Rectal smooth muscle tissue (tissue), 1 donor: Measurements from ENCODE around the gene SAMD1.

Experiments
- H3K27ac ChIP-seq: one replicate; pipeline ENCODE4 v1.7.0; 2013; ENCODE audit warnings: low read depth, low read length, inconsistent platforms
- H3K27me3 ChIP-seq: one replicate; pipeline ENCODE4 v1.7.0; 2013; ENCODE audit warnings: low read length; ENCODE audit not compliant: control insufficient read depth, insufficient read depth
- H3K36me3 ChIP-seq: one replicate; pipeline ENCODE4 v1.7.0; 2013; ENCODE audit warnings: low read length; ENCODE audit not compliant: control insufficient read depth, insufficient read depth
- H3K4me1 ChIP-seq: one replicate; pipeline ENCODE4 v1.7.0; 2013; ENCODE audit warnings: low read length; ENCODE audit not compliant: control insufficient read depth, insufficient read depth
- H3K4me3 ChIP-seq: one replicate; pipeline ENCODE4 v1.7.0; 2013; ENCODE audit warnings: low read length
- H3K9ac ChIP-seq: one replicate; pipeline ENCODE4 v1.7.0; 2013; ENCODE audit warnings: low read length

Gene SAMD1

DNA sequence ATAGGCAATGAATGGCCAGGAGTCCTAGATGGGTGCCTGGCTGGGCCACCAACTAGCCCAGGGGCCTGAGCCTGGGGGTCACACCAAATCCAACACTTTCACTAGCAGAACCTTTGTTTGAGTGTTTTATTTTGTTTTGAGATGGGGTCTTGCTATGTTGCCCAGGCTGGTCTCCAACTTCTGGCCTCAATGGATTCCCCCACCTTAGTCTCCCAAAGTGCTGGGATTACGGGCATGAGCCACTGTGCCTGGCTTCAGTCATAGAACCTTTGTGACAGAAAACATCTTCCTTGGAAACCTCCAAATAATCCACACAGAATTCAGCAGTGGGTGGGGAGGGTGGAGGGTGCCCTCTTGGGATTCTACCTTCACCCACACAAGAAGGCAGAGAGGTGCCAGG lies 20.9 kb upstream of the SAMD1 start:
- no peak overlapping the region for H3K4me3 ChIP-seq
- no peak overlapping the region for H3K27ac ChIP-seq
- H3K36me3 ChIP-seq, result peaks cover 2% of the 10 kb centered on the region
- H3K4me1 ChIP-seq, result peaks cover 29% of the 10 kb centered on the region
- no peaks in the 10 kb centered on the region for H3K27me3 ChIP-seq
- H3K9ac ChIP-seq, result no peak overlapping the region

DNA sequence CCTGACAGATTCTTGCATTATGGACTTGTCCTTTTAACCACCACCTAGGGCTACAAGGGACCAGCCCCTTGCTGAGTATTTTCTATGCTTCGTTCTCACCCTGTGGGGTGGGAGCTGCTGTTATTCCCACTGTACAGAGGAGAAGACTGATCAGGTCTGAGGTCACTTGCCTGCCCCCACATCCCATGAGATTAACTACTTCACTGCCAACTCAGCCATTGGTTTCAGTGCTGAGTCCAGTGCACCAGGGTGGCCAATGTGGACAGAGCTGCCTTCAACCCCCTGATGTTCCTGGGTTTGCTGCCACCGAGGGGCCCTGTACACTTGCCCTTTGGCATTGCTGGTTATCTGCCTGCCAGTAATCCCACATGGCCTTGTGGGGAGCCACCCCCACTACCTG lies 20.1 kb upstream of the SAMD1 start:
- Histone ChIP-seq H3K9ac (no peak overlapping the region), H3K4me1 (peaks cover 22% of the 10 kb centered on the region), H3K4me3 (no peak overlapping the region), H3K27me3 (no peaks in the 10 kb centered on the region), H3K36me3 (peaks cover 7% of the 10 kb centered on the region), H3K27ac (no peak overlapping the region)

DNA sequence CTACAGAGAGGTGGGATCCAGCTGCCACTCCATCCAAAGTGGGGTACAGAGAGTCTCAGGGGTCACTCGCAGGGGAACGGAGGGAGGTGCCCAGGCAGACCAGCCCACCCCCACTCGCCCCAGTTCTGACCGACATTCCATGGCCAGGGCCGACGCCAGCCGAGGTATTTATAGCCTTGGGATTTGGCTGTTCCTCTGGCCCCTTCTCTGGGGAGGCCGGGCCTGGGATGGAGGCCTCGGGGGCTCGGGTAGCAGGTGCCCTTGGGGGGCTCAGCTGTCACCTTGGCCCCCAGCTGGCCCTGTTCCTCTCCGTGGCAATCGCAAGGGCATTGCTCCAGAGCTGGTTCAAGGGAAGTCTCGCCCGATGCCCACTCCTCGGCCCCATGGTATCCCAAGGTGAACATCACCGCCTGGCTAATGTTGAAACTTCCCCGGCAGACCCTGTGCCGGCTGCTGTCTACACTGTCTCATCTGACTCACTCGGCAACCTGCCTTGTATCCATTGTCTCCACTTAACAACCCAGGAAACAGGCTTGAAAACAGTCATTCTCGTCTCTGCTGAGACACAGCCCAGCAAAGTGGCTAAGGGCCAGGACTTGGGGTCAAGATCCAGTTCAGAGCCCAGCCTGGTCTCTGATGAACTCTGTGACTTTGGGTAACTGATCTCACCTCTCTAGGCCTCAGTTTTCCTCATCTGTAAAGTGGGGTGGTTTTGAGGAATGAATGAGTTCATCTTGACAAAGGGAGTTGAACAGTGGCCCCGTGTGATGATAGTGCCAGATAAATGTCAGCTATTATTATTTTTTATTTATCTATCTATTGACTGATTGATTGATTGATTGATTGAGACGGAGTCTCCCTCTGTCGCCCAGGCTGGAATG lies 17.3 kb upstream of the SAMD1 start:
- H3K4me3 ChIP-seq, result no peak overlapping the region
- peaks cover 12% of the 10 kb centered on the region for H3K4me1 ChIP-seq
- H3K9ac ChIP-seq, result no peak overlapping the region
- H3K36me3 ChIP-seq, result peaks cover 10% of the 10 kb centered on the region
- peak overlapping the region; percentile 75 for H3K27ac ChIP-seq
- H3K27me3 ChIP-seq, result no peaks in the 10 kb centered on the region

DNA sequence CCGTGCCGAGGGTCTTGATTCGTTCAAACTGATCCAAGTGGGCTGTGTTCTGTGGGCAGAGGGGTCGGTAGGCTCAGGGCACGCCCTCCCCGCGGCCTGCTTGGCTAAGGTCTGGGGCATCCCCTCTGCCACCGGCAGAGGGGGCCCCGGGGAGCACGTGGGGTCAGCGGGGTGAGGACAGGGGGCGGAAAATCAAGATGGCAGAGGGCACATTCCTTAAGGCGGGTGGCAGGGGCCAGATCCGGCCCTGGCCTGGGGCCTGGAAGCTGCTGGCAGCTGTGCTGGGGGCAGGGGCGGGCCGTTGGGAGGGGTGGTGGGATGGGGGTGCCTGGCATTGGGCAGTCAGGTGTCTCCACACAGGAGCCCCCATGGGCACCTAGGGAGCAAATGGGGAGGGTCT lies 16.3 kb upstream of the SAMD1 start:
- no peaks in the 10 kb centered on the region for H3K27me3 ChIP-seq
- peaks cover 10% of the 10 kb centered on the region for H3K36me3 ChIP-seq
- H3K9ac ChIP-seq, result no peak overlapping the region
- peak overlapping the region; percentile 7 for H3K27ac ChIP-seq
- peaks cover 8% of the 10 kb centered on the region for H3K4me1 ChIP-seq
- no peak overlapping the region for H3K4me3 ChIP-seq

DNA sequence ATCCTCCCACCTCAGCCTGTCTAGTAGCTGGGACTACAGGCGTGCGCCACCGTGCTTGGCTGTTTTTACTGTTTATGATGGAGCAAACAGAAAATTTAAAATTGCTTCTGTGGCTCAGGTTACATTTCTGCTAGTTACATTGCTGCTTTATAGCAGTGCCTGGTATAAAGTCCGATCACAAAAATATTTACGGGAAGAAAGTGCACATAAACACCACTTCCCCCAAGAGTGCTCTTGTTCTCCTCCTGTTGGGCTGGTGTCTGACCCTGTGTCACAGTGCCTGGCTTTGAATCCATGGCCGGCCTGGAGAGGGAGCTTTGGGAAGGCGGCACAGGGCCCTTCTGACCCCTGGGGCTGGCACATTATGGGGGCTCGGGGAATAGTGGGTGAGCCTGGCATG lies 15.1 kb upstream of the SAMD1 start:
- Histone ChIP-seq H3K4me1 (peaks cover 8% of the 10 kb centered on the region), H3K27me3 (no peaks in the 10 kb centered on the region), H3K36me3 (peaks cover 11% of the 10 kb centered on the region), H3K4me3 (no peak overlapping the region), H3K27ac (no peak overlapping the region), H3K9ac (no peak overlapping the region)

DNA sequence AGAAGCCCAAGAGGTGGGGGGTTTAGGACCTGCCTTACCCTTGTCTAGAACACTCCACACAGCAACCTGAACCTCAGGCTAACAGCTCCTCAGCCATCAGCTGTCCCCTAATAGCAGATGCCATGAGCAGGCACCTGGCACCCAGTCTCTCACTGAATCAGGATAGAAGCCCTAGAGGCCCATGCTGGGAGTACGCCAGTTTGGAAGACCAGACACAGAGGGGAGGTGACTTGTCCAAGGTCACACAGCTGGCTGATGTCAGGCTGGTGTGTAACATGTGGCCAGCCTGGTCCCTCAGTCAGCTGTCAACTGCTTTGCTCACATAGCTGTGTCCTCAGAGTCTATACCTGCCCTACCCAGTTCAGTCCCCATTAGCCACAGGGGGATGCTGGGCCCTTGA lies 12.8 kb upstream of the SAMD1 start:
- Histone ChIP-seq H3K4me1 (peaks cover 8% of the 10 kb centered on the region), H3K27ac (no peak overlapping the region), H3K4me3 (no peak overlapping the region), H3K9ac (no peak overlapping the region), H3K27me3 (no peaks in the 10 kb centered on the region), H3K36me3 (peaks cover 14% of the 10 kb centered on the region)

DNA sequence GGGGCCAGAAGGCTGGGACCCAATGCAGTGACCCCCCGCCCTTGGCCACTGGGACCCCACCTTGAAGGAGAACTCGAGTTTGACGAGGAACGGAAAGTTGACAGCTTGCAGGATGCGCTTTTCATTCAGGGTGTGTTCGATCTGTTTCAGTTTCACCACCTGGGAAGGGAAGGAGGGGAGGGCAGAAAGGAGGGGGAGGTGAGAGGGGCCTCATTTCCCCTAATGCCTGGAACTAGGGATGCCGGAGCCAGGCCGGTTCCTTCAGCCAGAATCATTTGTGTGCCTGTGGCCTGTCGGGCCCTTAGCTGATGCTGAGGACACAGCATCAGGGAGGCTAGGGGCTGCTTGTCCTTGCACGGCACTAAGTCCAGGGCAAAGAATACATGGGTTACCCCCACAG lies 12.2 kb upstream of the SAMD1 start:
- H3K27ac ChIP-seq, result no peak overlapping the region
- no peak overlapping the region for H3K4me3 ChIP-seq
- peaks cover 5% of the 10 kb centered on the region for H3K4me1 ChIP-seq
- H3K9ac ChIP-seq, result no peak overlapping the region
- peaks cover 17% of the 10 kb centered on the region for H3K36me3 ChIP-seq
- no peaks in the 10 kb centered on the region for H3K27me3 ChIP-seq

DNA sequence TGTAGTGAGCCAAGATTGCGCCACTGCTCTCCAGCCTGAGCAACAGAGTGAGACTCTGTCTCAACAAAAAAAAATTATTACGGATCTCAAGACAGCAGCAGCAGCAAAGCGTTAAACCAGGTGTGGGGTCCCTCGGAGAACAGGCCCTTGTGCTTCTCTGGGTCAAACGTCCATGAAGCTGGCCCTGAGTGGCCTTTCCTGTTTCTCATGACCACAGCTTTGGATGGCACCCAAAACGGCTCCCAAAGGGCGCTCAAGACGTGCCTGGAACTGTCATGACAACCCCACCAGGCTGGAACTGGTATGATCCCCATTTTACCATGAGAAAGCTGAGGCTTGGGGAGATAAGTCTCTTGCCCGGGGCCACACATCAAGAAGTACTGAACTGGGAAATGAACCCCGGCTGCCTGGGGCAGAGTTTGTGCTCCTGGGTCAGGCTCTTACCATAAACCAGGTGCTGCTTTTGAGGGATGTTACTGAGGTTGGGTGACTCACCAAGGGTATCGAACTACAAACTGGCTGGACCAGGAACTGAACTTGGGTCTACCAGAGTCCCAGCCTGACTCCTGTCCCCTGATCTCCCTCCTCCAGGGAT lies 11.6 kb upstream of the SAMD1 start:
- peaks cover 22% of the 10 kb centered on the region for H3K36me3 ChIP-seq
- no peaks in the 10 kb centered on the region for H3K27me3 ChIP-seq
- H3K27ac ChIP-seq, result no peak overlapping the region
- H3K4me1 ChIP-seq, result no peaks in the 10 kb centered on the region
- H3K4me3 ChIP-seq, result no peak overlapping the region
- no peak overlapping the region for H3K9ac ChIP-seq

DNA sequence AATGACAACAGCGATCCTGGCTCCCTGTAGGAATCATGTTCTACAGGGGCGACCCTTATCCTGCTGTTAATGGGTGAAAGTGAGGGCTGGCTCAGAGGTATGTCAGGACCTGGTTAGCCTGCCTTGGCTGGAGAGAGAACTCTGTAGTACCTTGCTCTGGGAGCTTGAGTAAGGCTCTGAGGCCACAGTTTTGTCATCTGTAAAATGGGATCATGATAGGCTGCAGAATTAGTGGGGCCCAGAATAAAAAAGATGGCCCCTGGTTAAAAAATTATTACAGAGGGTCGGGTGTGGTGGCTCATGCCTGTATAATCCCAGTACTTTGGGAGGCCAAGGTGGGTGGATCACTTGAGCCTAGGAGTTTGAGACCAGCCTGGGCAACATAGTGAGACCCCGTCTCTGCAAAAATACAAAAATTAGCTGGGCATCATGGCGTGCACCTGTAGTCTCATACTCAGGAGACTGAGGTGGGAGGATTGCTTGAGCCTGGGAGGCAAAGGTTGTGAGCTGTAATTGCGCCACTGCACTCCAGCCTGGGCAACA lies 10.5 kb upstream of the SAMD1 start:
- Histone ChIP-seq H3K27me3 (no peaks in the 10 kb centered on the region), H3K27ac (no peak overlapping the region), H3K36me3 (peaks cover 26% of the 10 kb centered on the region), H3K9ac (no peak overlapping the region), H3K4me3 (no peak overlapping the region), H3K4me1 (no peaks in the 10 kb centered on the region)

DNA sequence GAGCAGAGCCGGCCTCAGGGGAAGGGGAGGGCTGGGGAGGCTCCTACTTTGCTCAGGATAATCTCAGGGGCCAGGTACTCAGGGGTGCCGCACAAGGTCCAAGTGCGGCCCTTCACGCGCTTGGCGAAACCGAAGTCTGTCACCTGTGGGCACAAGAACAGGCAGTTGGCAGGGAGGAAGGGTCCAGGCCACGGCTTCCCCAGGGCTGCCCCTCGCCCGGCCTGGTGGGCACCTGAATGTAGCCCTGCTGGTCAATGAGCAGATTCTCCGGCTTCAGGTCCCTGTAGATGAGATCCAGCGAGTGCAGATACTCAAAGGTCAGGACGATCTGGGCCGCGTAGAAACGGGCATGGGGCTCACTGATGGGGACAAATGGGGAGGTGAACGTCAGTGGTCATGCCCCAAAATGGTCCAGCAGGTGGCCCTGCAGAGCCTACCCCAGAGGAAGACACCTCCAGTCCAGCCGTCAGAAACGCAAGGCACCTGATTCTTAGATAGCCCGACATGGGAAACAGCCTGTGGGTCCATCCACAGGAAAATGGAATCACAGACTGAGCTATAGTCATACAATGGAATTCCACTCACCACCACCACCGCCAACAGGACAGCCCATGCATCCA lies 7.1 kb upstream of the SAMD1 start:
- Histone ChIP-seq H3K4me3 (no peak overlapping the region), H3K27ac (no peak overlapping the region), H3K4me1 (no peaks in the 10 kb centered on the region), H3K27me3 (no peaks in the 10 kb centered on the region), H3K36me3 (peaks cover 19% of the 10 kb centered on the region), H3K9ac (no peak overlapping the region)

DNA sequence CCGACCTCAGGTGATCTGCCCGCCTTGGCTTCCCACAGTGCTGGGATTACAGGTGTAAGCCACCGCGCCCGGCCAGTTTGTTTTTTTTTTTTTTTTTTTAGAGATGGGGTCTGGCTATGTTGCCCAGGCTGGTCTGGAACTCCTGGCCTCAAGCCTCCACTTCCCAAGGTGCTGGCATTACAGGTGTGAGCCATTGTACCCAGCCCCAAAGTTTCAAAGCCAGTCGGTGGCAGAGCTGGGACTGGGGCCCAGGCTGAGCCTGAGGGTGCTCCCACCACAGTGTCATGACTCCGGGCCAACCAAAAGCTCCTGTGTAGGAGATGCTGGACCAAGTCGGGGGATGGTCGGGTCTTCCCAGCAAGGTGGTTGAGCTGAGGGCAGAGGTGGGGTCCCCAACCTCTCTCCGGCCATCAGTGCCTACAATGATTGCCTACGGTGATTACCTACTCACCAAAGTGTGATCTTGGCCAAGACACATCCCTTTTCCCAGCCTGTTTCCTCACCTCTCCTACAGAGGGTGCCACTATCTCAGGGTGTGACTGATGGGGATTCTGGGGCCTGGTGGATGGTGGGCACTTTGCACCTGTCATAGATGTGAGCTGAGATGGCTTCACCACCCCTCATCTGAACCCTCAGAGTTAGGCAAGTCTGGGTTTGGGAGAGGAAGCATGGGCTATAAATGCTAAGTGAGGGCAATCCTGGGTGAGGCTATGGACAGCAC lies 5.9 kb upstream of the SAMD1 start:
- H3K9ac ChIP-seq, result no peak overlapping the region
- H3K27me3 ChIP-seq, result no peaks in the 10 kb centered on the region
- peaks cover 19% of the 10 kb centered on the region for H3K36me3 ChIP-seq
- no peaks in the 10 kb centered on the region for H3K4me1 ChIP-seq
- no peak overlapping the region for H3K27ac ChIP-seq
- no peak overlapping the region for H3K4me3 ChIP-seq

DNA sequence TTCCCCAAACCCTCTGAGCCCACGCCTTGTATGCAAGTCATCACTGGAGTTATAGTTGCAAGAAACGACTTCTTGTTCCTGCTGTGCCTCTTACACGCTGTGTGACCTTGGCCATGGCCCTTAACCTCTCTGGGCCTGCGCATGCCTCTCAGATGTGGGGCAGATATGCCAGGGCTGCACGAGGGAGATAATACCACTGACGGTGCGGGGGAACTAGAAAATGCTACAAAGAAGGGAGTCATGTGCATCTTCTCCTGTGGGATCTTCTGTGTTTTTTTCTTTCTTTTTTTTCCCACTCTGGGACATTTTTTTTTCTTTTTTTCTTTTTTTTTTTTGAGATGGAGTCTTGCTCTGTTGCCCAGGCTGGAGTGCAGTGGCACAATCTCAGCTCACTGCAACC lies 4.3 kb upstream of the SAMD1 start:
- Histone ChIP-seq H3K27ac (no peak overlapping the region), H3K4me3 (no peak overlapping the region), H3K9ac (no peak overlapping the region), H3K4me1 (no peaks in the 10 kb centered on the region), H3K27me3 (no peaks in the 10 kb centered on the region), H3K36me3 (peaks cover 14% of the 10 kb centered on the region)
